ENCODE measurements around the gene CEP95.
"Not testable (repeated sequence)": the region's sequence is repeated elsewhere in the genome, so short reads cannot be mapped to it uniquely, and the experiment has no call there.

Gene CEP95

GRCh38 chr17:64506576-64507412 is at the start of gene CEP95:
Gene CEP95 (plus strand): TSS chr17:64506977. CDS start chr17:64507098, 121 bp downstream.
- TF ChIP-seq ZFX (IDR thresholded peaks at IDR 0.05) (no peak; the same call in 1 of the 2 replicates), CTCF (conservative IDR thresholded peaks at IDR 0.05) (no peak)
- H3K27ac ChIP-seq: peak within 1 kb of the TSS; percentile 98

GRCh38 chr17:64457156-64457555 is 49.6 kb upstream of the CEP95 start:
- no peak overlapping the region for H3K27ac ChIP-seq
- TF ChIP-seq CTCF (conservative IDR thresholded peaks at IDR 0.05) (no peak), ZFX (IDR thresholded peaks at IDR 0.05) (no peak)

DNA sequence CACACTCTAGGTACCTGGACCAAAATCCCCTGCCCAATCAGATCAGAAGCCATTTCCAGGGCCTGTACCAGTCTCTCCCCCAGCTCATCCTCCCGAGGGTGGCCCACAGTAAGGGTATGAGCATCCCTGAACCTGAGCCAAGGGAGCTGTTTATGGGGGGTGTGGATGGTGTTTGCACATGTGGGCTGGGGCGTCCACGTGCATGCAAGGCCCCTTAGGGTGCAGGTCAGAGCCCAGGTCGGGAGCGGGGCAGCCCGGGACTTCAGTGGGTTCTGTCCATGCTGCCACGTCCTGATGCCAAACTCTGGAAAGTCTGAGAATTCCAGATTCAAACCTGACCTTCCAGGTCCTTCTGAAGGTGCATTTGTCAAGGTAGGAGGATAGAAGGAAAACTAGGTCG is 48.0 kb upstream of the CEP95 start:
- no peak overlapping the region for H3K27ac ChIP-seq

GRCh38 chr17:64459284-64459747 is 47.5 kb upstream of the CEP95 start:
- no peak overlapping the region for H3K27ac ChIP-seq
- TF ChIP-seq CTCF (conservative IDR thresholded peaks at IDR 0.05) (no peak), ZFX (IDR thresholded peaks at IDR 0.05) (no peak)

More for the DNA sequence above, 48.0 kb upstream of the CEP95 start:
- no peak for TF ChIP-seq ZFX (IDR thresholded peaks at IDR 0.05)
- no peak for TF ChIP-seq CTCF (conservative IDR thresholded peaks at IDR 0.05)

DNA sequence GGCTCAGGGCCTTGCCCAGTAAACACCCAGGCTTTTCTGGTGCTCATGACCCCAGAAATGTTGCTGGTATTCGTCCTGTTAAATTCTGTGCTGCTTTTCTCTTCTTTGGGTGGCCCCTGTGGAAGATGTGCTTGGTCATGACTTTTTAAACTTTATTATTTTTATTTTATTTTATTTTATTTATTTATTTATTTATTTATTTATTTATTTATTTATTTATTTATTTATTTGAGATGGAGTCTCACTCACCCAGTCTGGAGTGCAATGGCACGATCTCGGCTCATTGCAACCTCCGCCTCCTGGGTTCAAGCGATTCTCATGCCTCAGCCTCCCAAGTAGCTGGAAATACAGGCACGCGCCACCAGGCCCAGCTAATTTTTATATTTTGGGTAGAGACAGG is 47.0 kb upstream of the CEP95 start:
- H3K27ac ChIP-seq: not testable (repeated sequence)

DNA sequence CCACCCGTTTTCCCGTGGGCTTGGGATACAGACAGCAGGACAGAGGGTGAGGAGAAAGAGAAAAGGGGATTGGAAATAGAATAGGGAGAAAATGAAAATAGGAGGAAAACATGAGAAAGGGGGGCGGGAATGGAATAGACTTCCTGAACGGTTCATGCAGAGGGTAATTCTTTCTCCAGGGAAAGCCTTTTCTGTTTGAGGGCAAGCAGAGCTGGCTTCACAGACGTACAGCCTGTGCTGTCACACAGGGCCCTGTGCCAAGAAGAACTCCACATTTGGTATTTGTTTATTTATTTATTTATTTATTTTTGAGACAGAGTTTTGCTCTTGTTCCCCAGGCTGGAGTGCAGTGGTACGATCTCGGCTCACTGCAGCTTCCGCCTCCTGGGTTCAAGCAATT is 45.8 kb upstream of the CEP95 start:
- H3K27ac ChIP-seq: no peak overlapping the region
- no peak for TF ChIP-seq CTCF (conservative IDR thresholded peaks at IDR 0.05)
- TF ChIP-seq ZFX (IDR thresholded peaks at IDR 0.05): no peak

- TF ChIP-seq ZFX (IDR thresholded peaks at IDR 0.05) (no peak), CTCF (conservative IDR thresholded peaks at IDR 0.05) (no peak)
- H3K27ac ChIP-seq: no peak overlapping the region
Measured at GRCh38 chr17:64461788-64462187, 45.0 kb upstream of the CEP95 start.

Data from C4-2B (cell line).